ENCODE measurements around the gene GZF1. TPM values are rescaled to one million over a fixed set of nuclear protein-coding genes. Genes with fewer than 3 reads are reported as not detected.

The GZF1 gene
- total RNA-seq, 2 experiments from 2014 or later = 13.4 to 15.6 TPM

GRCh38 chr20:23350904-23351838 lies 10.8 kb upstream of the GZF1 start:
- Mint-ChIP-seq H3K36me3 (peaks cover 7% of the 10 kb centered on the region), H3K4me3 (peak overlapping the region; percentile 86), H3K9me3 (no peaks in the 10 kb centered on the region), H3K27ac (peak overlapping the region; percentile 80), H3K4me1 (peaks cover 16% of the 10 kb centered on the region), H3K27me3 (no peaks in the 10 kb centered on the region)
- DNase-seq (peak; percentile 59), ATAC-seq (ENCODE audit: low read depth) (peak; percentile 20)
- POLR2A ChIA-PET = interaction anchor here (1.0 to 3.3 kb wide), 4 partner anchors 9 to 69 kb away, joined by 3 to 74 read pairs (median 40); partner anchors contain the start of genes GZF1 and NAPB

GRCh38 chr20:23356203-23356602 lies 5.8 kb upstream of the GZF1 start:
- H3K9me3 Mint-ChIP-seq = no peaks in the 10 kb centered on the region
- no peak overlapping the region for H3K4me3 Mint-ChIP-seq
- no peaks in the 10 kb centered on the region for H3K27me3 Mint-ChIP-seq
- DNase-seq = no peak
- ATAC-seq (ENCODE audit: low read depth) = no peak
- H3K27ac Mint-ChIP-seq = peak overlapping the region; percentile 58
- H3K4me1 Mint-ChIP-seq = peaks cover 17% of the 10 kb centered on the region
- POLR2A ChIA-PET = interaction anchor here (1.5 to 2.1 kb wide), 2 partner anchors 61 to 62 kb away, joined by 7 to 11 read pairs; no protein-coding TSS in a partner anchor
- peaks cover 7% of the 10 kb centered on the region for H3K36me3 Mint-ChIP-seq

GRCh38 chr20:23357767-23358562 lies 4.0 kb upstream of the GZF1 start:
- DNase-seq = peak; percentile 99
- peaks cover 5% of the 10 kb centered on the region for H3K36me3 Mint-ChIP-seq
- POLR2A ChIA-PET = interaction anchor here (0.5 to 5.6 kb wide), 8 partner anchors 7 to 1811 kb away, joined by 3 to 74 read pairs (median 10); partner anchors contain the start of genes NAPB and NXT1

GRCh38 chr20:23358563-23358906 lies 3.4 kb upstream of the GZF1 start:
- H3K4me3 Mint-ChIP-seq = peak overlapping the region; percentile 90
- DNase-seq (no peak), ATAC-seq (ENCODE audit: low read depth) (no peak)
- POLR2A ChIA-PET = interaction anchor here (1.3 to 5.6 kb wide), 6 partner anchors 8 to 62 kb away, joined by 4 to 74 read pairs (median 12); partner anchors contain the start of genes NAPB and NXT1
- peaks cover 16% of the 10 kb centered on the region for H3K4me1 Mint-ChIP-seq
- no peaks in the 10 kb centered on the region for H3K9me3 Mint-ChIP-seq
- H3K27ac Mint-ChIP-seq = peak overlapping the region; percentile 96
- H3K36me3 Mint-ChIP-seq = peaks cover 9% of the 10 kb centered on the region
- H3K27me3 Mint-ChIP-seq = no peaks in the 10 kb centered on the region

More at GRCh38 chr20:23357767-23358562, 4.0 kb upstream of the GZF1 start:
- peaks cover 11% of the 10 kb centered on the region for H3K4me1 Mint-ChIP-seq
- no peaks in the 10 kb centered on the region for H3K9me3 Mint-ChIP-seq
- H3K4me3 Mint-ChIP-seq = peak overlapping the region; percentile 90
- H3K27ac Mint-ChIP-seq = peak overlapping the region; percentile 96
- no peaks in the 10 kb centered on the region for H3K27me3 Mint-ChIP-seq
- ATAC-seq (ENCODE audit: low read depth) = peak; percentile 82

GRCh38 chr20:23358923-23359593 lies 2.9 kb upstream of the GZF1 start:
- ATAC-seq (ENCODE audit: low read depth) = no peak
- Mint-ChIP-seq H3K27me3 (no peaks in the 10 kb centered on the region), H3K4me3 (no peak overlapping the region), H3K36me3 (peaks cover 9% of the 10 kb centered on the region), H3K9me3 (no peaks in the 10 kb centered on the region), H3K4me1 (peaks cover 19% of the 10 kb centered on the region), H3K27ac (peak overlapping the region; percentile 96)
- DNase-seq = no peak
- POLR2A ChIA-PET = interaction anchor here (1.3 to 5.6 kb wide), 5 partner anchors 9 to 61 kb away, joined by 4 to 74 read pairs (median 12); partner anchors contain the start of genes NAPB and NXT1

- POLR2A ChIA-PET = interaction anchor here (1.5 to 5.6 kb wide), 4 partner anchors 8 to 60 kb away, joined by 3 to 74 read pairs (median 12); partner anchors contain the start of genes NAPB and NXT1
- peaks cover 31% of the 10 kb centered on the region for H3K4me1 Mint-ChIP-seq
- DNase-seq (no peak), ATAC-seq (ENCODE audit: low read depth) (no peak)
- peaks cover 14% of the 10 kb centered on the region for H3K36me3 Mint-ChIP-seq
- H3K27me3 Mint-ChIP-seq = no peaks in the 10 kb centered on the region
- peak overlapping the region; percentile 81 for H3K4me3 Mint-ChIP-seq
- H3K27ac Mint-ChIP-seq = peak overlapping the region; percentile 93
- H3K9me3 Mint-ChIP-seq = no peaks in the 10 kb centered on the region
Measured at GRCh38 chr20:23360531-23360930, 1.5 kb upstream of the GZF1 start.

- ATAC-seq (ENCODE audit: low read depth) = no peak
- Mint-ChIP-seq H3K9me3 (no peaks in the 10 kb centered on the region), H3K27ac (peak overlapping the region; percentile 93), H3K4me3 (peak overlapping the region; percentile 81), H3K27me3 (no peaks in the 10 kb centered on the region), H3K36me3 (peaks cover 17% of the 10 kb centered on the region), H3K4me1 (peaks cover 33% of the 10 kb centered on the region)
- no peak for DNase-seq
- POLR2A ChIA-PET = interaction anchor here (0.6 to 5.6 kb wide), 6 partner anchors 8 to 60 kb away, joined by 3 to 74 read pairs (median 6); partner anchors contain the start of genes NAPB and NXT1
Measured at GRCh38 chr20:23361119-23361475, 885 bp upstream of the GZF1 start.

GRCh38 chr20:23362392-23363256 lies 642 bp downstream of the GZF1 start:
- H3K4me3 Mint-ChIP-seq = peak overlapping the region; percentile 94
- no peak for ATAC-seq (ENCODE audit: low read depth)
- no peaks in the 10 kb centered on the region for H3K9me3 Mint-ChIP-seq
- peaks cover 25% of the 10 kb centered on the region for H3K36me3 Mint-ChIP-seq
- peaks cover 48% of the 10 kb centered on the region for H3K4me1 Mint-ChIP-seq
- POLR2A ChIA-PET = interaction anchor here (2.8 to 5.6 kb wide), 2 partner anchors 12 to 58 kb away, joined by 18 to 74 read pairs; partner anchors contain the start of genes NAPB and NXT1
- no peak for DNase-seq
- peak overlapping the region; percentile 94 for H3K27ac Mint-ChIP-seq
- H3K27me3 Mint-ChIP-seq = no peaks in the 10 kb centered on the region

- ATAC-seq (ENCODE audit: low read depth) (no peak), DNase-seq (no peak)
- H3K4me3 Mint-ChIP-seq = peak overlapping the region; percentile 94
- H3K9me3 Mint-ChIP-seq = no peaks in the 10 kb centered on the region
- H3K27ac Mint-ChIP-seq = peak overlapping the region; percentile 94
- H3K27me3 Mint-ChIP-seq = no peaks in the 10 kb centered on the region
- H3K4me1 Mint-ChIP-seq = peaks cover 51% of the 10 kb centered on the region
- H3K36me3 Mint-ChIP-seq = peaks cover 25% of the 10 kb centered on the region
- POLR2A ChIA-PET = no interaction called here
Measured at GRCh38 chr20:23363257-23363649, 1.3 kb downstream of the GZF1 start.

- Mint-ChIP-seq H3K27me3 (no peaks in the 10 kb centered on the region), H3K27ac (peak overlapping the region; percentile 61), H3K4me3 (peak overlapping the region; percentile 46), H3K36me3 (peaks cover 33% of the 10 kb centered on the region), H3K9me3 (no peaks in the 10 kb centered on the region), H3K4me1 (peaks cover 48% of the 10 kb centered on the region)
- ATAC-seq (ENCODE audit: low read depth) (no peak), DNase-seq (no peak)
- POLR2A ChIA-PET = no interaction called here
Measured at GRCh38 chr20:23365390-23366165, 3.6 kb downstream of the GZF1 start.

- ATAC-seq (ENCODE audit: low read depth) (no peak), DNase-seq (no peak)
- no peaks in the 10 kb centered on the region for H3K27me3 Mint-ChIP-seq
- POLR2A ChIA-PET = interaction anchor here (1.1 kb wide), 1 partner anchor 55 kb away, joined by 5 read pairs; the partner anchor contains the start of gene NAPB
- peaks cover 43% of the 10 kb centered on the region for H3K4me1 Mint-ChIP-seq
- peak overlapping the region; percentile 55 for H3K4me3 Mint-ChIP-seq
- peak overlapping the region; percentile 9 for H3K27ac Mint-ChIP-seq
- H3K9me3 Mint-ChIP-seq = no peaks in the 10 kb centered on the region
- H3K36me3 Mint-ChIP-seq = peaks cover 33% of the 10 kb centered on the region
Measured at GRCh38 chr20:23366384-23366783, 4.4 kb downstream of the GZF1 start.

Data from activated naive CD8-positive, alpha-beta T cell treated with anti-CD3 and anti-CD28 coated beads, Interleukin-2, amount 10 ng/mL, durations not matched to agents 7 days and 5 days (primary cell).